GM18868 (cell line): ENCODE results near the gene PTGES2.

Experiments used
- ATAC-seq: cut with Tn5 transposase; IDR thresholded peaks from one replicate; pipeline ENCODE4 v1.9.1; 2021; ENCODE audit warnings: mild to moderate bottlenecking, moderate library complexity; ENCODE audit not compliant: unreplicated experiment

PTGES2 gene

GRCh38 chr9:128127568-128127989, at the start of gene PTGES2:
TSS of gene PTGES2 (minus strand) at chr9:128127729. CDS start at chr9:128127717, 12 bp downstream.
- ATAC-seq, result peak; percentile 57

GRCh38 chr9:128175726-128176125, 48.2 kb upstream of the PTGES2 start:
- ATAC-seq, result no peak

- no peak for ATAC-seq
Measured at GRCh38 chr9:128175102-128175563, 47.6 kb upstream of the PTGES2 start.

GRCh38 chr9:128174062-128174461, 46.5 kb upstream of the PTGES2 start:
- ATAC-seq, result no peak

GRCh38 chr9:128169925-128170324, 42.4 kb upstream of the PTGES2 start:
- no peak for ATAC-seq

- ATAC-seq, result no peak
Measured at GRCh38 chr9:128169492-128169891, 42.0 kb upstream of the PTGES2 start.

- no peak for ATAC-seq
Measured at GRCh38 chr9:128168731-128169308, 41.3 kb upstream of the PTGES2 start.

- no peak for ATAC-seq
Measured at GRCh38 chr9:128167209-128167608, 39.7 kb upstream of the PTGES2 start.

GRCh38 chr9:128166169-128166568, 38.6 kb upstream of the PTGES2 start:
- no peak for ATAC-seq

- no peak for ATAC-seq
Measured at GRCh38 chr9:128164307-128164885, 36.9 kb upstream of the PTGES2 start.

GRCh38 chr9:128163523-128164306, 36.2 kb upstream of the PTGES2 start:
- no peak for ATAC-seq

- no peak for ATAC-seq
Measured at GRCh38 chr9:128163027-128163515, 35.5 kb upstream of the PTGES2 start.

GRCh38 chr9:128162215-128163026, 34.9 kb upstream of the PTGES2 start:
- ATAC-seq, result no peak

GRCh38 chr9:128161215-128161902, 33.8 kb upstream of the PTGES2 start:
- ATAC-seq, result no peak

- peak; percentile 11 for ATAC-seq
Measured at GRCh38 chr9:128160603-128160987, 33.1 kb upstream of the PTGES2 start.

- peak; percentile 77 for ATAC-seq
Measured at GRCh38 chr9:128159784-128160602, 32.5 kb upstream of the PTGES2 start, which contains the start of gene BBLN. TSS of gene BBLN (plus strand) at chr9:128160265. CDS start at chr9:128160408, 143 bp downstream.

- ATAC-seq, result no peak
Measured at GRCh38 chr9:128159522-128159783, 31.9 kb upstream of the PTGES2 start.

GRCh38 chr9:128155736-128156500, 28.4 kb upstream of the PTGES2 start:
- ATAC-seq, result no peak
